Measurements from ENCODE around the gene AZU1. TPM values are rescaled to one million over a fixed set of nuclear protein-coding genes. Genes with fewer than 3 reads are reported as not detected.

Gene AZU1
- total RNA-seq, 2 donors from 2014 or later: 0.27 TPM; not detected in 1

DNA sequence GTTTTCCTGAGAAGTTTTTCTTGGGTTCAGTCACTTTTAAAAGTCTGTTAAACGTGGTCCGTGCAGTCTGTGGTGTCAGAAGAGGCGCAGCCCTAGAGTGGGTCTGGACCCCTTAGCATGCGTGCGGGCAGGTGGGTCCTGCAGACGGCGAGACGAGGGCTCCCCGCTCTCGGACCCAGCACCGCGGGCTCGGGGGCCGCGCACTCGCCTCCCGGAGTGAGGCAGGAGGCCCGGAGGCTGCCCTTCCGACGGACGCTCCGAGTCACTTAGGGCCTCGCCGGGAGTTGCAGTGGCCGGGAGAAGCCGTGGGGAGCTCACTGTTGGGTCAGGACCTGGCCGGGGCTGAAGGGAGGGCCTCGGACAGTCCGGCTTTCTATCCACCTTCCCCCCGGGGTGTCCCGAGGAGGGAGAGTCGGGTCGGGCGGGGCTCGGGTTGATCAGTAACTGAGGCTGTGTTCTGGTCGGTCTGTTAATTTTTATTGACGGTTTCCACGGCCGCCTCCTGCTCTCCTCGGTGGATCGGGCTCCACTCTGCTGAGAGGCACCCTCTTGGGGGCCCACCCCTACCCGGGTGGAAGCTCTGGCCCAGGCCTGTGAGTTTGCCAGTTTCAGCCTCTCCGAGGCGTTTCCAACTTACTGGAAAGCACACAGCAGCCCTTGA is 29.1 kb upstream of the AZU1 start:
- H3K36me3 ChIP-seq: peaks cover 3% of the 10 kb centered on the region
- H3K9ac ChIP-seq (ENCODE audit: low read depth in 2 of 2, low read length in 2 of 2): peak overlapping the region; percentile 92 to 97
- TF ChIP-seq, protein P1, sequence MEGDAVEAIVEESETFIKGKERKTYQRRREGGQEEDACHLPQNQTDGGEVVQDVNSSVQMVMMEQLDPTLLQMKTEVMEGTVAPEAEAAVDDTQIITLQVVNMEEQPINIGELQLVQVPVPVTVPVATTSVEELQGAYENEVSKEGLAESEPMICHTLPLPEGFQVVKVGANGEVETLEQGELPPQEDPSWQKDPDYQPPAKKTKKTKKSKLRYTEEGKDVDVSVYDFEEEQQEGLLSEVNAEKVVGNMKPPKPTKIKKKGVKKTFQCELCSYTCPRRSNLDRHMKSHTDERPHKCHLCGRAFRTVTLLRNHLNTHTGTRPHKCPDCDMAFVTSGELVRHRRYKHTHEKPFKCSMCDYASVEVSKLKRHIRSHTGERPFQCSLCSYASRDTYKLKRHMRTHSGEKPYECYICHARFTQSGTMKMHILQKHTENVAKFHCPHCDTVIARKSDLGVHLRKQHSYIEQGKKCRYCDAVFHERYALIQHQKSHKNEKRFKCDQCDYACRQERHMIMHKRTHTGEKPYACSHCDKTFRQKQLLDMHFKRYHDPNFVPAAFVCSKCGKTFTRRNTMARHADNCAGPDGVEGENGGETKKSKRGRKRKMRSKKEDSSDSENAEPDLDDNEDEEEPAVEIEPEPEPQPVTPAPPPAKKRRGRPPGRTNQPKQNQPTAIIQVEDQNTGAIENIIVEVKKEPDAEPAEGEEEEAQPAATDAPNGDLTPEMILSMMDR (IDR thresholded peaks at IDR 0.05): no peak
- peak overlapping the region; percentile 86 for H3K27ac ChIP-seq
- H3K9me3 ChIP-seq: no peaks in the 10 kb centered on the region
- H3K4me3 ChIP-seq: peak overlapping the region; percentile 79
- intact Hi-C loops (cut with DNase I): no loop called here
- no peaks in the 10 kb centered on the region for H3K27me3 ChIP-seq
- peak; percentile 85 for DNase-seq
- peaks cover 28% of the 10 kb centered on the region for H3K4me1 ChIP-seq

DNA sequence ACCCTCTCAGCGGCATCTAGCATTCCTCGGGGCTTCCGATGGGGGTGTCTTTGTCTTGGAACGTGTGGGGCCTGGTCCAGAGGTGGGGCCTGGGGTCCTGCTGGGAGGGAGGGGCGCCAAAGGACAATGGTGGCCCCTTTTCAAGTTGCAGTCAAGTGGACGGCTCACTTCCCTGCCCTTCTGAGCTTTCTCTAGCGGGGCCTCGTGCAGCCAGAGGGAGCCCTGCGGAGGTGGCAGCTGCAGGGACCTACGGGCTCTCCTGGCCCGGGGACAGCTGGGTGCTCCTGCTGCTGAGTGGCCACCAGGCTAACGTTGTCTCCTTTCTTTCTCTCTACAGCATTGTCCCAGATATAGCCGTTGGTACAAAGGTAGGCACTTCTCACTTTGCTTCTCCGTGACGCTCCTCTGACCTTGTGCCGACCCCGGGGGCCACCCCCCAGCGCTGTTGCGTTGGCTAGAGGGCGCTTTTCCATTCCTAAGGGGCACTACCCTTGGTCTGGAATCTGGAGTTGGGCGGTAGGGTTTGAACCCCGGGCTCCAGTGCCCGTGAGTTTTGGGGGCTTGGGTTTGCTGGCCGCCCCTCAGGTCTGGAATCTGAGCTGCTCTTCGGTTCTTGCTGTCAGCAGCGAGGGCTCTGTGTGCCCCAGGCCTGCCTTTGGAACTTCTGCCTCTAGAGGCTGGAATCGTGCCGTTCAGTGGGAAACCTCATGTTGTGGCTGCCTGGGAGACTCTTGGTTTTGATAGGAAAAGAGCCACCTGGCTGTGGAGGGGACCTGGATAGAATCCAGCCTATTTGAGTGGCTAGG is 28.4 kb upstream of the AZU1 start:
- Histone ChIP-seq H3K36me3 (peaks cover 10% of the 10 kb centered on the region), H3K27ac (peak overlapping the region; percentile 86), H3K4me3 (peak overlapping the region; percentile 79), H3K9me3 (no peaks in the 10 kb centered on the region), H3K9ac (ENCODE audit: low read depth in 2 of 2, low read length in 2 of 2) (peak overlapping the region; percentile 92 to 97), H3K4me1 (peaks cover 28% of the 10 kb centered on the region), H3K27me3 (no peaks in the 10 kb centered on the region)
- intact Hi-C loops (cut with DNase I): no loop called here
- DNase-seq: no peak
- TF ChIP-seq, protein P1 (IDR thresholded peaks at IDR 0.05): no peak

DNA sequence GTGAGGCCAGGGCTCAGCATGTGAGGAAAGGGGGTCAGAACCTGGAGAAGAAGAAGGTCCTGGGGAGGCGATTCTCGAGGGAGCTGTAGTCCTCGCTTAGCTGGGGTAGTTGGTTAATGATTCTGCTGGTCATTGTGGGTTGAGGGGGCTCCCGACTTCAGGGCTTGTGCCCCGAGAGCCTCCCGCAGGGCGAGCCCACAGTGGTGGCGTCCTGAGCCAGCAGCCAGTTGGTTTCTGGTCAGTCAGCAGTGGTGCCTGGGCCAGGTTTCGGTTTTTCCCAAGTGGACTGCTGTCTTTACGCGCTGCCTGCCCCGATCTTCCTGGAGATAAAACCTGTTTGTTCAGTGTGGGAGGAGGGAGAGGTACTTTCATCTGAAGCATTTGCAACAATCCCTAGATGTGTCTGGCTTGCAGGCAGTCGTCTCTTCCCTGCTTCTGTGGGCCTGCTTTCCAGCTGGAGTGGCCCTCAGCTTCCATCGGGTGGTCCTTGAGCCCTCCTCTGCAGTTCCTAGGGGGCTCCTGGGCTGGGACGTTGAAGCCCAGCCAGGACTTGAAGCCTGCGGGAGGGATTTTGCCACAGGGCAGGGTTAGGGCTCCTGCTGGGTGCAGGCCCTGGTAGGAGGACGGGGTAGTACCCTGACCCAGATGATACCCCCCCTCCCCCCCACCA is 27.1 kb upstream of the AZU1 start:
- H3K4me3 ChIP-seq: peak overlapping the region; percentile 16
- H3K27ac ChIP-seq: peak overlapping the region; percentile 86
- peak overlapping the region; percentile 58 to 76 for H3K9ac ChIP-seq (ENCODE audit: low read depth in 2 of 2, low read length in 2 of 2)
- intact Hi-C loops (cut with DNase I): no loop called here
- H3K27me3 ChIP-seq: no peaks in the 10 kb centered on the region
- H3K9me3 ChIP-seq: no peaks in the 10 kb centered on the region
- H3K36me3 ChIP-seq: peaks cover 22% of the 10 kb centered on the region
- DNase-seq: peak; percentile 65
- peaks cover 28% of the 10 kb centered on the region for H3K4me1 ChIP-seq
- TF ChIP-seq, protein P1 (IDR thresholded peaks at IDR 0.05): no peak

DNA sequence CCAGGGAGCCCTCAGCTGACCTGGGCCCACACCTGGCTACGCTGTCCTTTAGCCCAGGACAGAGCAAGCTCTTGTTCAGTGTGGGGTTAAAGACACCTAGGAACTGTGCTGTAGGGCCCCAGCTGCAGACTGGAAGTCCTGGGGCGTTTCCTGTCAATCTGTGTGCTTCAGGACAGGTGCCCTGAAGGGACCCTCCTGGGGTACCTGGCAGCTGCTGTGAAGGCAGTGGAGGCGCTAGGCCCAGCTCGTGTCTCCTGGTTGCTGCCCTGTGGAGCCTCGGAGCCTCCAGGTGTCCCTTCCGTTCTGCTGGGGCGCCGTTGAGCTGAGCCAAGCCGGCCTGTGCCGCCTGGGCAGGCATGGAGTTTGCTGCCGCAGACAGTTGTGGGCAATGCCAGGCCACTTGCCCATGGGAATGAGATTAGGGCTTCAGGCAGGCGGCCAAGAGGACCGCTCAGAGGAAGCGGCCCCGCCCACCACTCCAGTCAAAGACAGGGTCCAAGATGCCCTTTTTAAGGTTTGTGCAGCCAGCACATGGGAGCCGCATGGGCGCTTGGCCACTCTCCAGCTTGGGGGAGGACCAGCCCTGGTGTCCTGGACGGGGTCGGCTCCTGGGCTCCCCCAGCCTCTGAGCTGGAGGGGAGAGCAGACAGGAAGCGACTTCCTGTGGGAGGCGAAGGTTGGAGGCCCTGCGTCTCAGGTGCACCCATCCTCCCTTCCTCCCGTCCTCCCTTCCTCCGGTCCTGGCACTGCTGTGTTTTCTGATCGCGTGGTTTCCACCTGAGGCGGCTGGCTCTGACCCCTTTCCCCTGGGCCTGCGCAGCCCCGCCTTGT is 26.4 kb upstream of the AZU1 start:
- peak overlapping the region; percentile 16 for H3K4me3 ChIP-seq
- H3K9me3 ChIP-seq: no peaks in the 10 kb centered on the region
- peaks cover 28% of the 10 kb centered on the region for H3K4me1 ChIP-seq
- TF ChIP-seq, protein P1 (IDR thresholded peaks at IDR 0.05): no peak
- H3K27ac ChIP-seq: peak overlapping the region; percentile 86
- intact Hi-C loops (cut with DNase I): no loop called here
- peak overlapping the region; percentile 58 to 76 for H3K9ac ChIP-seq (ENCODE audit: low read depth in 2 of 2, low read length in 2 of 2)
- peak; percentile 55 for DNase-seq
- no peaks in the 10 kb centered on the region for H3K27me3 ChIP-seq
- H3K36me3 ChIP-seq: peaks cover 30% of the 10 kb centered on the region

All from colonic mucosa (tissue), 4 donors.